H1 (cell line): ENCODE data around the gene MTMR10. TPM values are rescaled to one million over a fixed set of nuclear protein-coding genes. Genes with fewer than 3 reads are reported as not detected.

Source experiments
- BCL11A ChIP-seq, 2 experiments: IDR thresholded peaks; one replicate each; pipeline ENCODE4 v1.6.1; 2011; ENCODE audit warnings: low read depth in 2 of 2, low read length in 2 of 2, mild to moderate bottlenecking in 2 of 2
- CHD7 ChIP-seq: fragments of 300-600 bp; sonication (generic); IDR thresholded peaks from 2 replicates; pipeline ENCODE4 v1.7.1; 2012; ENCODE audit warnings: low read length, moderate library complexity, mild to moderate bottlenecking, inconsistent platforms; ENCODE audit not compliant: insufficient replicate concordance
- EGR1 ChIP-seq: IDR thresholded peaks from 2 replicates; pipeline ENCODE4 v1.6.1; 2011; ENCODE audit warnings: low read depth, low read length, borderline replicate concordance
- PHF8 ChIP-seq: fragments of 200-600 bp; sonication (generic); conservative IDR thresholded peaks from 2 replicates; pipeline ENCODE4 v1.7.1; 2012; ENCODE audit warnings: low read depth, mild to moderate bottlenecking, inconsistent platforms, low read length, moderate library complexity
- ZNF274 ChIP-seq: IDR thresholded peaks from 2 replicates; pipeline ENCODE4 v1.7.0; 2012; ENCODE audit warnings: low read length, borderline replicate concordance; ENCODE audit errors: extremely low read depth
- polyA plus RNA-seq, 7 experiments: library from polyadenylated mRNA; depleted of rRNA in 3 of 7; stranded (reverse) in 5 of 7; unstranded in 2 of 7; fragments of >200 nt in 5 of 7; fragments of 200-250 nt in 2 of 7; gene quantifications; 1 replicate in 5 of 7; 2 replicates in 1 of 7; 4 replicates in 1 of 7; pipeline versions ENCODE4 v1.2.1 to v1.2.3, GENCODE V29; 2011 to 2013; ENCODE audit warnings: missing spikeins in 2 of 7, mixed read lengths in 2 of 7
- total RNA-seq: library from RNA; stranded (reverse); fragmentation: NEBNext Ultra II Directional; extraction: Animal tissue kit (Norgen Biotek cat#: 25700); gene quantifications from 2 replicates; pipeline ENCODE4 v1.2.1, GENCODE V29; 2021

MTMR10 gene
- total and polyA plus RNA-seq, 2 of the 8 experiments (the other 6 are each of a cell fraction or from before 2014, with no cell fraction given), result 3.8 to 13.1 TPM

GRCh38 chr15:30974112-30974511 lies 17.3 kb downstream of the MTMR10 start (continued):
- TF ChIP-seq PHF8, result no peak
- TF ChIP-seq ZNF274, result no peak
- no peak for TF ChIP-seq BCL11A (IDR thresholded peaks at IDR 0.05; ENCODE audit: low read depth in 2 of 2, low read length in 2 of 2)
- TF ChIP-seq CHD7, result no peak
- TF ChIP-seq EGR1, result no peak
